GM12874 (cell line): ENCODE data around the gene IL1A.

Experiments
- CTCF ChIP-seq: IDR thresholded peaks from 2 replicates; pipeline ENCODE4 v1.5.1; 2011; ENCODE audit warnings: low read depth, mild to moderate bottlenecking, control low read depth, low read length, moderate library complexity; ENCODE audit not compliant: insufficient read depth

IL1A gene

DNA sequence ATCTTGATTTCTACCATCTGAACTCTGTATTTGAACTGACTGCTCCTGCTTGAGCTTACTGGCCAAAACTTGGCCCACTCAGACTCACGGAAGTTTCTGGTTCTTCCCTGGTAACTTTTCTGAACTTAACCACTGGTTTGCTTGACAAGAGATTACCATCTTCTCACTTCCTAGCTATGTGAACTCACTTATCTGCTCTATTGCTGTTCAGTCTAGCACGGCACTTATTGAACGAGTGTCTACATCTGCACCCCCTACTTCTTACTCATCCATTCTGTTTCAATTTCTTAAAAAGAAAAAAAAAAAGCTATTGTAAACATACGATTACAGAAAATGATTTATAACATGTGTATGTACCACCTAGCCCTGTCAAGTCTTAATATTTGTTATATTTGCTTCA is 28.8 kb downstream of the IL1A start:
- no peak for TF ChIP-seq CTCF

DNA sequence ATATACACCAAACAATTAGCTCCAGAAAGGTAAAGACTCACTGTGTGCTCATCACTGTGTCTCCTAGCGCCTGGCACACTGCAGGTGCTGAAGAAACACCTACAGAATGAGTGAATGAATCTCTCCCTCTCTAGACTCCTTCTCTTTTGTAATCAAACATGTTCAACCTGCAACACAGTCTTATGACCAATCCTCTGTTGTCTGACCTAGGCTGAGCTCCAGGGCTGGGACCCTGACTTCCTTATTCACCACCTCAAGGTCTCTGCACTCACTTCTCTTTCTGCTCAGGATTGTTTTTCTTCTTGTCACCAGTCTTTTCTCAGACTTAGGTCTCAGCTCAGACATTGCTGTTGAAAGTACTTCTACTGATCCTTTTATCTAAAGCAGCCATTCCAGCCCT is 29.7 kb downstream of the IL1A start:
- TF ChIP-seq CTCF = no peak

DNA sequence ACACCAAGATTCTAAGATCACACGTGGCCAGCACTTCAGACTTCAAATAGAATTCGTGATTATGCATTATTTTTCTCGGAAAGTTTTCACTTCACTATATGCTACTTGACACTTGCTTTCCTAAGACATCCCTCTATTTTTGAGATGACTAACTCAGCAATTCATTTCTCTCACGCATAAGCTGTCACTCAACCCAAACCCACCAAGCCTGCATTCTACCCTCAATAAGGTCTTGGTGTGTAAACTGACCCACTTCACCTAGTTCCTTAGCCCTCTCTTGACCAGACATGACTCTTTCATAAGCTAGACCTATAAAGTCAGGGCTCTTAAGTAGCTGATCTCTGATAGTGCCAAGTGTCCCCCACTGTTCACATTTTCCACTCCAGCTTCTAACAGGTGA is 31.6 kb downstream of the IL1A start:
- TF ChIP-seq CTCF = no peak

GRCh38 chr2:112751451-112752197 is 32.7 kb downstream of the IL1A start:
- no peak for TF ChIP-seq CTCF

GRCh38 chr2:112750560-112750843 is 33.8 kb downstream of the IL1A start:
- TF ChIP-seq CTCF = no peak

DNA sequence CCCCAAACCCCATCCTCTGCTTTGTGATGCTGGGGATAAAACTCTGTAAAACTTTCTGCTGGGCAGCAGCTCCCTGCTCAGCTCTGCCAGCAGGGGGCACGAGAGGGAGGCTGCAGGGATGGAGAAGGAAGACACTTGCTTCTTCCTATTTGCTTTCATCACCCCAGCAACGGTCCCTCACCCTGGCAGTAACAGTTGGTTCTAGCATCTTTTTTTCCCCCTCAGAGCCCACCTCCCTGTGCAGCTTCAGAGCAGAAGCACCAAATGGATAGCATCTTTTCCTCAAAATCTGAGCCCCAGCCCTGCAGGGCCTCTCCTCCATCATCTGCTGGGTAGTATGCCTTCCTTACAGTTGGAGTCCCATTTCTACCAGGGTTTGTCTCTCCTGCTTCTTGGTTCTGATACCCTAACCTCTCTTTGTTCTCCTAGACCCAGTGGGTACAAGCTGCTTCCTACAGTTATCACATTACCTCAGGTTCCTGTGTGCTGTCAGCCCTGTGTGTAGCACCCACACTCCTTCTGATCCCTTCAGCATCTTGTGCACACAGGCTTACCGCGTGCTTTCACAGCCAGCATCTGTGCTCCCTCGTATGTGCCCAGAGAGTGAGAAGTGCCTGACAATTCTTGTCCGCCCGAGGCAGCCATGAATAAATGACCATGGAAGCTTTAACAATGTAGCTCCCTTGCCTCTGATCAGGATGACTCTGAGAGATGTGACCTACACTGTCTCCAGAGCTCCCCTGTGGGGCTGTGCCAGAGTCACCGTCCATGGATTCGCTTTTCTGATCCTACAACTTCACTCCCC is 34.3 kb downstream of the IL1A start:
- TF ChIP-seq CTCF = peak; percentile 95

- TF ChIP-seq CTCF = no peak
These were observed 43.8 kb downstream of the IL1A start for GRCh38 chr2:112740527-112740926.
